Activated CD8-positive, alpha-beta T cell treated with anti-CD3 and anti-CD28 coated beads for 36 hours (primary cell): Measurements from ENCODE around the gene COL8A2. TPM values are rescaled to one million over a fixed set of nuclear protein-coding genes. Genes with fewer than 3 reads are reported as not detected.

Source experiments
- ATAC-seq: fragments of 200-7000 bp; cut with Tn5 transposase; one replicate; pipeline ENCODE4 v1.10.0; 2021; ENCODE audit warnings: mild to moderate bottlenecking, moderate library complexity
- CTCF ChIA-PET: fragments of 350-600 bp; sonication (Branson Sonifier 250); formaldehyde crosslinking; loops from one replicate; lab custom pipeline; 2021; ENCODE audit warnings: antibody characterized with exemption; lab: Charles Lee
- POLR2A ChIA-PET: fragments of 350-600 bp; sonication (Branson Sonifier 250); formaldehyde crosslinking; loops from one replicate; lab custom pipeline; 2021; ENCODE audit warnings: antibody characterized with exemption; lab: Charles Lee
- DNase-seq: peaks from one replicate; pipeline ENCODE4 v3.0.0-alpha.2; 2020
- H3K27ac Mint-ChIP-seq: one replicate; pipeline ENCODE4 v1.8.0; 2021; ENCODE audit warnings: mild to moderate bottlenecking, mixed read lengths
- H3K27me3 Mint-ChIP-seq: one replicate; pipeline ENCODE4 v1.8.0; 2021; ENCODE audit warnings: mixed read lengths
- H3K36me3 Mint-ChIP-seq: one replicate; pipeline ENCODE4 v1.8.0; 2021; ENCODE audit warnings: low read depth, mixed read lengths
- H3K4me1 Mint-ChIP-seq: one replicate; pipeline ENCODE4 v1.8.0; 2021; ENCODE audit warnings: low read depth, mixed read lengths
- H3K4me3 Mint-ChIP-seq: one replicate; pipeline ENCODE4 v1.8.0; 2021; ENCODE audit warnings: mild to moderate bottlenecking, moderate library complexity, mixed read lengths
- H3K9me3 Mint-ChIP-seq: one replicate; pipeline ENCODE4 v1.8.0; 2021; ENCODE audit warnings: mixed read lengths
- intact Hi-C: fragments of 100-400 bp; cut with micrococcal nuclease; formaldehyde crosslinking; loops from one replicate; pipeline ENCODE4 v1.10.0; 2022
- total RNA-seq, 2 experiments: library from RNA; stranded (reverse); gene quantifications; one replicate each; pipeline ENCODE4 v1.2.3, GENCODE V29; 2021
- TF ChIP-seq, protein P1 (sequence below): fragments of 200-600 bp; IDR thresholded peaks from one replicate; pipeline ENCODE4 v1.8.0; 2022; ENCODE audit warnings: antibody characterized with exemption, mild to moderate bottlenecking

Gene COL8A2
- total RNA-seq, 2 experiments from 2014 or later, result 0.83 to 0.85 TPM

DNA sequence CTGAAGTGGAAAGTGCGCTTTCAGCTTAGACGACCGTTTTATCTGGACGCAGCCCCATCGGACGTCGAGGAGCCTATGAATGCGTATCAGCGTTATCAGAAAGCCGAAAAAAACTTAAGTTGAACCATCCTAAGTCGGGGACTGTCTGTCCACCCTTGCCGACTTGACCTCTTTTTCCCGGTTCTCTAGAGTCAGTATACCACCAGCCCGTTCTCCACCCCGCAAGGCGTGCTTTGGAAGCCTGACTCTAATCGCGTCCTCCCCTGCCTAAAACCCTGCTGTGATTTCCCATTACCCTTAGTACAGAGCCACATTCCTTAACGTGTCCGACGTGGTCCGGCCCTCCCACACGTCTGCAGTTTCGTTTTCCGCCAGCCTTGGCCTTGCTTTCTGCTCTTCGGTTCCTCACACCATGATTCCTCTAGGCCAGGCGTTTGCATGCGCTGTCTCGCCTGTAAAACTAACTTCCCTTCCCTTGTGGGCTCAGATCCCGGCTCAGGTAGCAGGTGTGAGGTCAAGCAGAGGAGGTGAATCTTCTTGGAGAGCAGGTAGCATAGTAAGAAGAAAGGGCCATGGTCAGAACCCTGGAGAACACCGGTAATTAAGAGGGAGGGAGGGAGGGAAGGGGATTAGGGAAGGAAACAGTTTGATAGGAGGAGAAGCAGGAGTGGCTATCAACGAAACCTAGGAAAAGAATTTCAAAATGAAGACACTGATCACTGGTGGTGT, 35.5 kb downstream of the COL8A2 start:
- CTCF ChIA-PET, result interaction anchor here (0.6 to 2.6 kb wide), 6 partner anchors 21 to 333 kb away, joined by 3 to 13 read pairs (median 3); partner anchors contain the start of gene TRAPPC3
- TF ChIP-seq, protein P1, sequence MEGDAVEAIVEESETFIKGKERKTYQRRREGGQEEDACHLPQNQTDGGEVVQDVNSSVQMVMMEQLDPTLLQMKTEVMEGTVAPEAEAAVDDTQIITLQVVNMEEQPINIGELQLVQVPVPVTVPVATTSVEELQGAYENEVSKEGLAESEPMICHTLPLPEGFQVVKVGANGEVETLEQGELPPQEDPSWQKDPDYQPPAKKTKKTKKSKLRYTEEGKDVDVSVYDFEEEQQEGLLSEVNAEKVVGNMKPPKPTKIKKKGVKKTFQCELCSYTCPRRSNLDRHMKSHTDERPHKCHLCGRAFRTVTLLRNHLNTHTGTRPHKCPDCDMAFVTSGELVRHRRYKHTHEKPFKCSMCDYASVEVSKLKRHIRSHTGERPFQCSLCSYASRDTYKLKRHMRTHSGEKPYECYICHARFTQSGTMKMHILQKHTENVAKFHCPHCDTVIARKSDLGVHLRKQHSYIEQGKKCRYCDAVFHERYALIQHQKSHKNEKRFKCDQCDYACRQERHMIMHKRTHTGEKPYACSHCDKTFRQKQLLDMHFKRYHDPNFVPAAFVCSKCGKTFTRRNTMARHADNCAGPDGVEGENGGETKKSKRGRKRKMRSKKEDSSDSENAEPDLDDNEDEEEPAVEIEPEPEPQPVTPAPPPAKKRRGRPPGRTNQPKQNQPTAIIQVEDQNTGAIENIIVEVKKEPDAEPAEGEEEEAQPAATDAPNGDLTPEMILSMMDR, result no peak
- peak; percentile 42 for DNase-seq

DNA sequence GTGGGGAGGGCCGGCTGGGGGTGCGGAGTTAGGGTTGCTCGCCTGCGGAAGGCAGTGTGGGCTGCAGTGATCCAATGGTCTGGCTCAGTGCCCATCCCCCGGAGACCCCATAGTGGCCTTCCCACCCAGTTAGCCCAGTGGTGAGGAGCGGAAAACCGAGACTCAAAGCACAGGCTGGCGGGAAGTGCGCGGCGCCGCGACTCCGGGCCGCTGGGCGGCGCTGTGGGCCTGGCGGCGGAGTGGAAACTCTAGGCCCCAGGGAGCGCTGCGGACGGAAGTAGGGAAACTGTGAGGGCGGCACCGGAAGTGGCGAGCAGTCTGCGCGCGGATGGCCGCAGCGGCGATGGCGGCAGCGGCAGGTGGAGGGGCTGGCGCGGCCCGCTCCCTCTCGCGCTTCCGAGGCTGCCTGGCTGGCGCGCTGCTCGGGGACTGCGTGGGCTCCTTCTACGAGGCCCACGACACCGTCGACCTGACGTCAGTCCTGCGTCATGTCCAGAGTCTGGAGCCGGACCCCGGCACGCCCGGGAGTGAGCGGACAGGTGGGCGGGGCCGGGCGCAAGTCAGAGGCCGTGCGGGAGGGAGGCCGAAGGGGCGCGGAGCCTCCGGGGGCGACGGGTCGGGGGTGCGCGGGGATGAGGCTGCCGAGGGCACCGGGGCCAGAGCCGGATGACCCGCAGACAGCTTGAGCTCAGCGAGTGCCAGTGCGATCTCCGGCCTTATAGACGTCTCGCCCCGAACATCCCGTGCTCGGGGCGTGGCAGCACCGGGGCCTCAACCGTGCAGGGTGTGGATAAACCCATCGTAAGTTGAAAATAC, 36.2 kb downstream of the COL8A2 start, which contains the start of gene ADPRS:
ADPRS (plus strand) TSS at position 316 of the 816 bp plus-strand sequence; CDS start at position 329, 13 bp downstream.
- H3K36me3 Mint-ChIP-seq, result peaks cover 21% of the 10 kb centered on the region
- intact Hi-C loops, result loop anchor here (5.0 kb wide), 1 partner anchor 156 kb away; the partner anchor contains the start of gene AGO3
- ATAC-seq, result peak; percentile 88
- H3K4me3 Mint-ChIP-seq, result peak within 1 kb of the TSS; percentile 90
- peaks cover 14% of the 10 kb centered on the region for H3K27me3 Mint-ChIP-seq
- no peaks in the 10 kb centered on the region for H3K9me3 Mint-ChIP-seq
- peak; percentile 92 for DNase-seq
- POLR2A ChIA-PET, result interaction anchor here (0.7 to 1.4 kb wide), 4 partner anchors 14 to 158 kb away, joined by 3 read pairs; partner anchors contain the start of gene AGO3
- CTCF ChIA-PET, result interaction anchor here (0.6 to 2.6 kb wide), 6 partner anchors 20 to 333 kb away, joined by 3 to 13 read pairs (median 3); partner anchors contain the start of gene TRAPPC3
- TF ChIP-seq, protein P1, result peak; percentile 99
- H3K27ac Mint-ChIP-seq, result peak within 1 kb of the TSS; percentile 89
- H3K4me1 Mint-ChIP-seq, result peaks cover 10% of the 10 kb centered on the region

More for the DNA sequence above, 35.5 kb downstream of the COL8A2 start:
- Mint-ChIP-seq H3K27ac (peak overlapping the region; percentile 89), H3K4me1 (peaks cover 10% of the 10 kb centered on the region), H3K4me3 (peak overlapping the region; percentile 90), H3K9me3 (no peaks in the 10 kb centered on the region), H3K36me3 (peaks cover 22% of the 10 kb centered on the region), H3K27me3 (peaks cover 11% of the 10 kb centered on the region)
- POLR2A ChIA-PET, result interaction anchor here (0.7 to 1.4 kb wide), 4 partner anchors 15 to 159 kb away, joined by 3 read pairs; partner anchors contain the start of gene AGO3
- ATAC-seq, result no peak
- intact Hi-C loops, result loop anchor here (5.0 to 10.0 kb wide), 2 partner anchors 157 to 195 kb away; partner anchors contain the start of gene AGO3

DNA sequence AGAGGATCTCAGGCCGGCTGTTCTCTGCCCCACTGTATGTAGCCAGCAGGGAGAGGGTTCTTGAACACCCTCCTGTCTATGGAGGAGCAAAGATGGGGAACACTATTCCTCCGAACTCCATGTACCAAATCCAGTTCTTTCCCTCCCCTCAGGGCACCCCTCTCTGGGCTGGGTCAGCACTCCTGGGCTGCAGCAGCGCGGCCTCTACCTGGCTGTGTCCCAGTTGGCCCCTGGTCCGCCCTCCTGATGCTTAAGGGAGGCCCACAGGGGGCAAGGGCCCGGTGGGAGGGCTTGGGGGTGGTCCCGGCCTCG, 36.8 kb downstream of the COL8A2 start:
- H3K27ac Mint-ChIP-seq, result peak overlapping the region; percentile 89
- peaks cover 18% of the 10 kb centered on the region for H3K27me3 Mint-ChIP-seq
- TF ChIP-seq, protein P1, result no peak
- CTCF ChIA-PET, result no interaction called here
- H3K9me3 Mint-ChIP-seq, result no peaks in the 10 kb centered on the region
- peak; percentile 46 for ATAC-seq
- intact Hi-C loops, result loop anchor here (5.0 kb wide), 1 partner anchor 156 kb away; the partner anchor contains the start of gene AGO3
- peaks cover 10% of the 10 kb centered on the region for H3K4me1 Mint-ChIP-seq
- POLR2A ChIA-PET, result interaction anchor here (1.4 kb wide), 1 partner anchor 13 kb away, joined by 3 read pairs; no protein-coding TSS in a partner anchor
- H3K36me3 Mint-ChIP-seq, result peaks cover 18% of the 10 kb centered on the region
- peak overlapping the region; percentile 90 for H3K4me3 Mint-ChIP-seq
- no peak for DNase-seq

DNA sequence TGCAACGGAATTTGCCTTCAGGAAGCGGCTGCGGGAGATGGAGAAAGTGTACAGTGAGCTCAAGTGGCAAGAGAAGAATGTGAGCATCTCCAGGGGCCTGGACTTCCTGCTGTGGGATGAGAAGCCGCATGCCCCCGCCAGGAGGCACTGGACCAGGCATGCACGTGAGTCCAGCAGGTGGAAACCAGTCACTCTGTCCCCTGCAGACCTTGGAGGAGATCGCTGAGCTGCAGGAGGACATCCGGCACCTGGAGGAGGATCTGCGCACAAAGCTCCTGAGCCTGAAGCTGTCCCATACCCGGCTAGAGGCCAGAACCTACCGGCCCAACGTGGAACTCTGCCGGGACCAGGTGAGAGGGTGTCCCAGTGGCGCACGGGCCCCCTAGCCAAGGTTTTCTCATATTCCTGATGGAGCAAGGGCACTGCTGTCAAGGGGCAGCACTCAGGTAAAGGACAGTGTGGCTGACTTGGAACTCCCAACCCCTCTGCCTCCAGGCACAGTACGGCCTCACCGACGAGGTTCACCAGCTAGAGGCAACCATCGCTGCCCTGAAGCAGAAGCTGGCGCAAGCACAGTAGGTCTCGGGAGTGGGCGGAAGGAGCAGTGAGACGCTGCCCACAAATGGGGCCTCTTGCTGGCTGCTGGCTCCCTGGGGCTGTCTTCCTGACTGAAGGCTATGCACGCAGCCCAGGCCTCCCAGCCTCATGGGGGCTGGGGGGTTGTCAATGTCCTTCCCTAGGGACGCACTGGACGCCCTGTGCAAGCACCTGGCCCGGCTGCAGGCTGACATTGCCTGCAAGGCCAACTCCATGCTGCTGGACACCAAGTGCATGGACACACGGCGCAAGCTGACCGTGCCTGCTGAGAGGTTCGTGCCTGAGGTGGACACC, 37.5 kb downstream of the COL8A2 start:
- DNase-seq, result no peak
- H3K4me1 Mint-ChIP-seq, result peaks cover 10% of the 10 kb centered on the region
- ChIA-PET POLR2A (interaction anchor here (0.5 to 2.5 kb wide), 3 partner anchors 13 to 157 kb away, joined by 3 to 8 read pairs (median 3); partner anchors contain the start of gene AGO3), CTCF (interaction anchor here (0.7 to 2.3 kb wide), 4 partner anchors 12 to 62 kb away, joined by 3 to 6 read pairs (median 4); partner anchors contain the start of gene TRAPPC3)
- H3K27ac Mint-ChIP-seq, result peak overlapping the region; percentile 89
- peak overlapping the region; percentile 90 for H3K4me3 Mint-ChIP-seq
- no peaks in the 10 kb centered on the region for H3K9me3 Mint-ChIP-seq
- no peak for ATAC-seq
- H3K27me3 Mint-ChIP-seq, result peaks cover 22% of the 10 kb centered on the region
- intact Hi-C loops, result loop anchor here (5.0 kb wide), 1 partner anchor 155 kb away; the partner anchor contains the start of gene AGO3
- TF ChIP-seq, protein P1, result no peak
- H3K36me3 Mint-ChIP-seq, result peaks cover 16% of the 10 kb centered on the region
